PC-9 (cell line): Measurements from ENCODE around the gene ALKBH8. TPM values are rescaled to one million over a fixed set of nuclear protein-coding genes. Genes with fewer than 3 reads are reported as not detected.

Source experiments
- BruUV-seq: library from RNA; stranded (reverse); fragments of 400-500 nt; replicated peaks from 2 replicates; lab custom pipeline; 2021; lab: Mats Ljungman, UMichigan
- CTCF ChIA-PET: fragments of 300-600 bp; sonication (Branson Sonifier 250); formaldehyde crosslinking; loops from one replicate; lab custom pipeline; 2022; ENCODE audit warnings: antibody characterized with exemption; lab: Charles Lee
- POLR2A ChIA-PET: fragments of 300-600 bp; sonication (Branson Sonifier 250); formaldehyde crosslinking; loops from one replicate; lab custom pipeline; 2022; ENCODE audit warnings: antibody characterized with exemption; ENCODE audit not compliant: unreplicated experiment; lab: Charles Lee
- DNase-seq, 2 experiments: peaks; one replicate each; pipeline versions ENCODE4 v3.0.0 to v3.0.0-alpha.2; 2015 to 2022; ENCODE audit warnings: mixed read lengths in 1 of 2
- H2AFZ ChIP-seq: fragments of 200-600 bp; sonication (generic); 2 replicates; pipeline ENCODE4 v1.8.1; 2017; ENCODE audit warnings: antibody characterized with exemption
- H3F3A ChIP-seq: fragments of 200-600 bp; sonication (generic); 2 replicates; pipeline ENCODE4 v1.8.1; 2017; ENCODE audit warnings: antibody characterized with exemption, mild to moderate bottlenecking, low read depth; ENCODE audit not compliant: insufficient read depth
- H3K27ac ChIP-seq: fragments of 200-600 bp; sonication (generic); 2 replicates; pipeline ENCODE4 v1.6.1; 2016; ENCODE audit warnings: mixed run types
- H3K27me3 ChIP-seq: fragments of 200-600 bp; sonication (generic); 2 replicates; pipeline ENCODE4 v1.6.1; 2016; ENCODE audit warnings: low read depth, mixed run types; ENCODE audit not compliant: insufficient read depth
- H3K36me3 ChIP-seq: fragments of 200-600 bp; sonication (generic); 2 replicates; pipeline ENCODE4 v1.6.1; 2016; ENCODE audit warnings: low read depth, mixed run types
- H3K4me1 ChIP-seq: fragments of 200-600 bp; sonication (generic); replicated peaks from 2 replicates; pipeline ENCODE4 v1.6.1; 2016; ENCODE audit warnings: mixed run types; ENCODE audit not compliant: insufficient read depth
- H3K4me2 ChIP-seq: fragments of 200-600 bp; sonication (generic); 2 replicates; pipeline ENCODE4 v1.6.1; 2017; ENCODE audit warnings: mixed run types
- H3K4me3 ChIP-seq: fragments of 200-600 bp; sonication (generic); 2 replicates; pipeline ENCODE4 v1.6.1; 2016; ENCODE audit warnings: mixed run types
- H3K79me2 ChIP-seq: fragments of 200-600 bp; sonication (generic); 2 replicates; pipeline ENCODE4 v1.6.1; 2017; ENCODE audit warnings: low read depth, mixed run types
- H3K9me2 ChIP-seq: fragments of 200-600 bp; sonication (generic); 2 replicates; pipeline ENCODE4 v1.8.1; 2017; ENCODE audit warnings: mild to moderate bottlenecking; ENCODE audit not compliant: insufficient read depth
- H3K9me3 ChIP-seq: fragments of 200-600 bp; sonication (generic); 2 replicates; pipeline ENCODE4 v1.8.1; 2016; ENCODE audit warnings: low read depth; ENCODE audit not compliant: insufficient read depth
- H4K20me1 ChIP-seq: fragments of 200-600 bp; sonication (generic); 2 replicates; pipeline ENCODE4 v1.8.1; 2017; ENCODE audit not compliant: insufficient read depth
- CTCF ChIP-seq: fragments of 200-600 bp; sonication (generic); conservative IDR thresholded peaks from 2 replicates; pipeline ENCODE4 v1.6.1; 2017; ENCODE audit warnings: mixed run types, antibody characterized with exemption, mild to moderate bottlenecking, moderate library complexity
- EZH2 ChIP-seq: fragments of 200-600 bp; sonication (generic); IDR thresholded peaks from 2 replicates; pipeline ENCODE4 v1.8.0; 2017; ENCODE audit warnings: antibody characterized with exemption, low read depth
- intact Hi-C: fragments of 100-400 bp; cut with micrococcal nuclease; formaldehyde crosslinking; loops from one replicate; pipeline ENCODE4 v1.10.0; 2022; ENCODE audit not compliant: unreplicated experiment
- total RNA-seq: library from RNA; stranded (reverse); gene quantifications from 2 replicates; pipeline ENCODE4 v1.2.3, GENCODE V29; 2021

The ALKBH8 gene
- total RNA-seq, 1 experiment from 2014 or later, result 4.4 TPM

- H3K9me3 ChIP-seq, result no peaks in the 10 kb centered on the region
- H3K9me2 ChIP-seq, result peaks cover 4% of the 10 kb centered on the region; the same call in 1 of the 2 replicates
- no peaks in the 10 kb centered on the region; the same call in 1 of the 2 replicates for H3K27me3 ChIP-seq
- H4K20me1 ChIP-seq, result no peaks in the 10 kb centered on the region
- no peaks in the 10 kb centered on the region for H3F3A ChIP-seq
- no peak overlapping the region for H3K4me2 ChIP-seq
- H3K4me3 ChIP-seq, result no peak overlapping the region
- no peaks in the 10 kb centered on the region for H3K4me1 ChIP-seq
- ChIA-PET CTCF (interaction anchor here (0.6 kb wide), 1 partner anchor 395 kb away, joined by 4 read pairs; no protein-coding TSS in a partner anchor), POLR2A (no interaction called here)
- H3K36me3 ChIP-seq, result no peaks in the 10 kb centered on the region
- intact Hi-C loops, result no loop called here
- no peaks in the 10 kb centered on the region for H3K79me2 ChIP-seq
- no TSS peak for BruUV-seq
- TF ChIP-seq EZH2 (no peak), CTCF (no peak)
- no peak overlapping the region for H3K27ac ChIP-seq
- no peak overlapping the region for H2AFZ ChIP-seq
- DNase-seq, result no peak
These were observed 43.3 kb upstream of the ALKBH8 start for GRCh38 chr11:107608809-107609208.

DNA sequence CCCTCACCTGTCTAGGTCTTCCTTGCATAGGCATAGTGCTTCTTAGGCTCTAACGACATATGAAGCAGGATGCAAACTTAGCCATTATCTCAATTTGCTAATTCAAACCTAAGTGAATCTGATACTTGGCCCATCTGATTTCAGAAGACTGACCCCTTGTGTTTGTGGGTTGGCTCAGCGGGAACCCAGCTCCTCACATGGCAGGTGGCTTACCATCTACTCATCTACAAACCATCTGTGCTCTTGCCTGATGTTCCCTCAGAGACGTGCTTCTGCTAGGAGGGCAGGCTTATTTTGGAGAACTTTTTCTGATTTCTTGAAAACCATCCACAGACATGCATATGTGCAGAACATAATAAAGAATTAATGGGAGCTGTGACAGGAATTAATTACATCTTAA is 40.6 kb upstream of the ALKBH8 start:
- intact Hi-C loops, result no loop called here
- POLR2A ChIA-PET, result no interaction called here
- CTCF ChIA-PET, result no interaction called here
- Histone ChIP-seq H3K9me3 (no peaks in the 10 kb centered on the region), H3K9me2 (no peaks in the 10 kb centered on the region; the same call in 1 of the 2 replicates), H3F3A (no peaks in the 10 kb centered on the region), H3K27me3 (no peaks in the 10 kb centered on the region), H3K27ac (no peak overlapping the region), H2AFZ (no peak overlapping the region), H3K4me2 (no peak overlapping the region), H3K4me3 (no peak overlapping the region), H3K36me3 (no peaks in the 10 kb centered on the region), H4K20me1 (no peaks in the 10 kb centered on the region), H3K4me1 (no peaks in the 10 kb centered on the region), H3K79me2 (no peaks in the 10 kb centered on the region)
- DNase-seq, result no peak
- BruUV-seq, result no TSS peak
- TF ChIP-seq EZH2, result no peak
- no peak for TF ChIP-seq CTCF

DNA sequence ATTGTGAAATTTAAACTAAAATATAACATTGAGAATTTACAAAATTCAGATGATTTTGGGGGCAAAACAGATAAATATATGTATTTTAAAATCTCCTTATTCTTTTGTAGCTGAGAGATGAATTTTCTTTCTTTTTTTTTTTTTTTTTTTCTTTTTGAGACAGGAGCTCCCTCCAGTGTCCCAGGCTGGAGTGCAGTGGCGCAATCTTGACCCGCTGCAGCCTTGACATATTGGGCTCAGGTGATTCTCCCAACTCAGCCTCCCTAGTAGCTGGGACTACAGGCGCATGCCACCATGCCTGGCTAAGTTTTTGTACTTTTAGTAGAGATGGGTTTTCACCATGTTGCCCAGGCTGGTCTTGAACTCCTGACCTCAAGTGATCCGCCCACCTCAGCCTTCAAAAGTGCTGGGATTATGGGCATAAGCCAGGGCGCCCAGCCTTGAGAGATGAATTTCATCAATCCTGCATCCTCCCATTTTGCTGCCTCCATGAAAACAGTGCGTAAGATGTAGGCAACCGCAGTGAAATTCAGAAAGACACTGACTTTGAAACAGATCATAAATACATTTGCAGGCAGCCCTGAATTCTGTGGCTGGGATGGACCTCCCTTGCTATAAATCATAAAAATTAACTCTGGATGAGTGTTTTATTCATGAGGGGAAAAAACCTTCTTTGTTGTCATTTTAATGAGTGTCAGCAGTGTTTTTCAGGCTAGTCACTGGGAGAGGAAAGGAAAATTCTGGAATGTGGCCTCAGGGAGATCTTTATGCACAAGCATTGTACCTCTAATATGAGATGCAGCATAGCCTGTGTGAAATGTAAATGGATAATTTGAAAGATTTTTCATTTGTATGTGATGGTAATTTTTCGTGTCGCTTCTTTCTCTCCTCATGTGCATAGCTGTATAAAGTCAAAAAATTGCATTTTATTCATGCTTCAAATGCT is 39.8 kb upstream of the ALKBH8 start:
- H3K27ac ChIP-seq, result no peak overlapping the region
- TF ChIP-seq EZH2 (no peak), CTCF (no peak)
- CTCF ChIA-PET, result no interaction called here
- no peaks in the 10 kb centered on the region for H3K9me2 ChIP-seq
- no peak for DNase-seq
- POLR2A ChIA-PET, result no interaction called here
- no peaks in the 10 kb centered on the region for H3F3A ChIP-seq
- no peak overlapping the region for H2AFZ ChIP-seq
- no peaks in the 10 kb centered on the region for H3K79me2 ChIP-seq
- no peaks in the 10 kb centered on the region for H3K9me3 ChIP-seq
- H4K20me1 ChIP-seq, result no peaks in the 10 kb centered on the region
- intact Hi-C loops, result no loop called here
- no peak overlapping the region for H3K4me3 ChIP-seq
- no peaks in the 10 kb centered on the region for H3K4me1 ChIP-seq
- H3K36me3 ChIP-seq, result no peaks in the 10 kb centered on the region
- H3K4me2 ChIP-seq, result no peak overlapping the region
- no peaks in the 10 kb centered on the region for H3K27me3 ChIP-seq
- BruUV-seq, result no TSS peak
